HG02763 (cell line): ENCODE results near the gene WFIKKN2.
"Not testable (repeated sequence)": the region's sequence is repeated elsewhere in the genome, so short reads cannot be mapped to it uniquely, and the experiment has no call there.

ENCODE experiments used
- ATAC-seq: cut with Tn5 transposase; IDR thresholded peaks from one replicate; pipeline ENCODE4 v1.9.1; 2021; ENCODE audit warnings: mild to moderate bottlenecking, moderate library complexity; ENCODE audit not compliant: unreplicated experiment

Gene WFIKKN2

GRCh38 chr17:50871364-50871763, 36.0 kb downstream of the WFIKKN2 start:
- no peak for ATAC-seq

GRCh38 chr17:50871898-50872297, 36.5 kb downstream of the WFIKKN2 start:
- no peak for ATAC-seq

- ATAC-seq = no peak
Measured at GRCh38 chr17:50872710-50873424, 37.5 kb downstream of the WFIKKN2 start.

GRCh38 chr17:50875074-50875473, 39.7 kb downstream of the WFIKKN2 start:
- ATAC-seq = no peak

- not testable (repeated sequence) for ATAC-seq
Measured at GRCh38 chr17:50877042-50877441, 41.7 kb downstream of the WFIKKN2 start.

GRCh38 chr17:50877838-50878237, 42.5 kb downstream of the WFIKKN2 start:
- no peak for ATAC-seq

GRCh38 chr17:50879086-50879485, 43.7 kb downstream of the WFIKKN2 start:
- ATAC-seq = no peak

- no peak for ATAC-seq
Measured at GRCh38 chr17:50881182-50881581, 45.8 kb downstream of the WFIKKN2 start.

- no peak for ATAC-seq
Measured at GRCh38 chr17:50882851-50883250, 47.5 kb downstream of the WFIKKN2 start.

GRCh38 chr17:50883850-50884438, 48.6 kb downstream of the WFIKKN2 start:
- no peak for ATAC-seq

- no peak for ATAC-seq
Measured at GRCh38 chr17:50884439-50885311, 49.3 kb downstream of the WFIKKN2 start.

GRCh38 chr17:50887705-50888245, 52.4 kb downstream of the WFIKKN2 start:
- no peak for ATAC-seq

- ATAC-seq = no peak
Measured at GRCh38 chr17:50889528-50890118, 54.2 kb downstream of the WFIKKN2 start.

- no peak for ATAC-seq
Measured at GRCh38 chr17:50890675-50891516, 55.5 kb downstream of the WFIKKN2 start.

- ATAC-seq = no peak
Measured at GRCh38 chr17:50891577-50891989, 56.2 kb downstream of the WFIKKN2 start.
